H1 (cell line): ENCODE data around the gene CRACDL. TPM values are rescaled to one million over a fixed set of nuclear protein-coding genes. Genes with fewer than 3 reads are reported as not detected.

ENCODE experiments used
- BACH1 ChIP-seq: IDR thresholded peaks from 2 replicates; pipeline ENCODE4 v1.6.1; 2012; ENCODE audit warnings: low read length, improper control_type of control experiment
- BCL11A ChIP-seq, 2 experiments: IDR thresholded peaks; one replicate each; pipeline ENCODE4 v1.6.1; 2011; ENCODE audit warnings: low read depth in 2 of 2, low read length in 2 of 2, mild to moderate bottlenecking in 2 of 2
- CBX5 ChIP-seq: fragments of 300-800, 300-1000 bp; sonication (generic); IDR thresholded peaks from 2 replicates; pipeline ENCODE4 v1.7.1; 2016; ENCODE audit warnings: antibody characterized with exemption, low read length, low read depth
- KDM5A ChIP-seq: fragments of 200-600 bp; IDR thresholded peaks from 2 replicates; pipeline ENCODE4 v1.7.1; 2012; ENCODE audit warnings: mild to moderate bottlenecking, low read length, inconsistent platforms, mixed read lengths
- SP1 ChIP-seq: IDR thresholded peaks from 2 replicates; pipeline ENCODE4 v1.6.1; 2011; ENCODE audit warnings: low read depth, low read length
- TAF1 ChIP-seq: IDR thresholded peaks from 2 replicates; pipeline ENCODE4 v1.6.1; 2011; ENCODE audit warnings: mild to moderate bottlenecking, low read depth, low read length
- TAF7 ChIP-seq: optimal IDR thresholded peaks from 2 replicates; pipeline ENCODE3; 2011; ENCODE audit warnings: low read depth, mild to moderate bottlenecking, inconsistent platforms, low read length, moderate library complexity, borderline replicate concordance
- YY1 ChIP-seq: IDR thresholded peaks from 2 replicates; pipeline ENCODE4 v1.6.1; 2011; ENCODE audit warnings: low read depth, mild to moderate bottlenecking, low read length
- polyA plus RNA-seq, 7 experiments: library from polyadenylated mRNA; depleted of rRNA in 3 of 7; stranded (reverse) in 5 of 7; unstranded in 2 of 7; fragments of >200 nt in 5 of 7; fragments of 200-250 nt in 2 of 7; gene quantifications; 1 replicate in 5 of 7; 2 replicates in 1 of 7; 4 replicates in 1 of 7; pipeline versions ENCODE4 v1.2.1 to v1.2.3, GENCODE V29; 2011 to 2013; ENCODE audit warnings: missing spikeins in 2 of 7, mixed read lengths in 2 of 7
- total RNA-seq: library from RNA; stranded (reverse); fragmentation: NEBNext Ultra II Directional; extraction: Animal tissue kit (Norgen Biotek cat#: 25700); gene quantifications from 2 replicates; pipeline ENCODE4 v1.2.1, GENCODE V29; 2021
- TF ChIP-seq, protein P1 (sequence below): fragments of 300-600 bp; sonication (generic); IDR thresholded peaks from 2 replicates; pipeline ENCODE4 v1.7.1; 2012; ENCODE audit warnings: low read length, moderate library complexity, mild to moderate bottlenecking, inconsistent platforms; ENCODE audit not compliant: insufficient replicate concordance
- TF ChIP-seq, protein P2 (sequence below): IDR thresholded peaks from 2 replicates; pipeline ENCODE4 v1.6.1; 2012; ENCODE audit warnings: inconsistent platforms

Gene CRACDL
- total and polyA plus RNA-seq, 2 of the 8 experiments (the other 6 are each of a cell fraction or from before 2014, with no cell fraction given): 0.07 to 0.38 TPM

DNA sequence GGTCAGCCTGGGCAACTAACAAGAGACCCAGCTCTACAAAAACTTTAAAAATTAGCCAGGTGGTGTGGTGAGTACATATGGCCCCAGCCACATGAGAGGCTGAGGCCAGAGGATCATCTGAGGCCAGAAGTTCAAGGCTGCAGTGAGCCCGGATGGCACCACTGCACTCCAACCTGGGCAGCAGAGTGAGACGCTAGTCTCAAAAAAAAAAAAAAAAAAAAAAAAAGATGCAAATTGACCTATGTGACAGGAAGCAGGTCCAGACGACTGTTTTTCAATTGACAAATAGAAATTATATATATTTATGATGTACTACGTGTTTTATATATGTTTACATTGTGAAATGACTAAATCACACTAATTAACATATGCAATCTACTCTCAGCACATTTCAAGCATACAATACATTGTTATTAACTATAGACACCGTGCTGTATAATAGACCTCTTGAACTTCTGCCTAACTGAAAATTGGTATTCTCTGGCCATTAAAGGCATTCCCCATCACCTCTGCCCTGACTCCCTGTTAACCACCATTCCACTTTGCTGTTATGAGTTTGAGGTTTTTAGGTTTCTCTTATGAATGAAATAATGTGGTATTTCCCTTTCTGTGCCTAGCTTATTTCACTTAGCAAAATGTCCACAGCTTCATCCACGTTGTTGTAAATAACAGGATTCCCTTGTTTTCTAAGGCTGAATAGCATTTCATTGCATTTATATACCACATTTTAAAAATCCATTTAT lies 172.6 kb downstream of the CRACDL start (continued):
- TF ChIP-seq, protein P1, sequence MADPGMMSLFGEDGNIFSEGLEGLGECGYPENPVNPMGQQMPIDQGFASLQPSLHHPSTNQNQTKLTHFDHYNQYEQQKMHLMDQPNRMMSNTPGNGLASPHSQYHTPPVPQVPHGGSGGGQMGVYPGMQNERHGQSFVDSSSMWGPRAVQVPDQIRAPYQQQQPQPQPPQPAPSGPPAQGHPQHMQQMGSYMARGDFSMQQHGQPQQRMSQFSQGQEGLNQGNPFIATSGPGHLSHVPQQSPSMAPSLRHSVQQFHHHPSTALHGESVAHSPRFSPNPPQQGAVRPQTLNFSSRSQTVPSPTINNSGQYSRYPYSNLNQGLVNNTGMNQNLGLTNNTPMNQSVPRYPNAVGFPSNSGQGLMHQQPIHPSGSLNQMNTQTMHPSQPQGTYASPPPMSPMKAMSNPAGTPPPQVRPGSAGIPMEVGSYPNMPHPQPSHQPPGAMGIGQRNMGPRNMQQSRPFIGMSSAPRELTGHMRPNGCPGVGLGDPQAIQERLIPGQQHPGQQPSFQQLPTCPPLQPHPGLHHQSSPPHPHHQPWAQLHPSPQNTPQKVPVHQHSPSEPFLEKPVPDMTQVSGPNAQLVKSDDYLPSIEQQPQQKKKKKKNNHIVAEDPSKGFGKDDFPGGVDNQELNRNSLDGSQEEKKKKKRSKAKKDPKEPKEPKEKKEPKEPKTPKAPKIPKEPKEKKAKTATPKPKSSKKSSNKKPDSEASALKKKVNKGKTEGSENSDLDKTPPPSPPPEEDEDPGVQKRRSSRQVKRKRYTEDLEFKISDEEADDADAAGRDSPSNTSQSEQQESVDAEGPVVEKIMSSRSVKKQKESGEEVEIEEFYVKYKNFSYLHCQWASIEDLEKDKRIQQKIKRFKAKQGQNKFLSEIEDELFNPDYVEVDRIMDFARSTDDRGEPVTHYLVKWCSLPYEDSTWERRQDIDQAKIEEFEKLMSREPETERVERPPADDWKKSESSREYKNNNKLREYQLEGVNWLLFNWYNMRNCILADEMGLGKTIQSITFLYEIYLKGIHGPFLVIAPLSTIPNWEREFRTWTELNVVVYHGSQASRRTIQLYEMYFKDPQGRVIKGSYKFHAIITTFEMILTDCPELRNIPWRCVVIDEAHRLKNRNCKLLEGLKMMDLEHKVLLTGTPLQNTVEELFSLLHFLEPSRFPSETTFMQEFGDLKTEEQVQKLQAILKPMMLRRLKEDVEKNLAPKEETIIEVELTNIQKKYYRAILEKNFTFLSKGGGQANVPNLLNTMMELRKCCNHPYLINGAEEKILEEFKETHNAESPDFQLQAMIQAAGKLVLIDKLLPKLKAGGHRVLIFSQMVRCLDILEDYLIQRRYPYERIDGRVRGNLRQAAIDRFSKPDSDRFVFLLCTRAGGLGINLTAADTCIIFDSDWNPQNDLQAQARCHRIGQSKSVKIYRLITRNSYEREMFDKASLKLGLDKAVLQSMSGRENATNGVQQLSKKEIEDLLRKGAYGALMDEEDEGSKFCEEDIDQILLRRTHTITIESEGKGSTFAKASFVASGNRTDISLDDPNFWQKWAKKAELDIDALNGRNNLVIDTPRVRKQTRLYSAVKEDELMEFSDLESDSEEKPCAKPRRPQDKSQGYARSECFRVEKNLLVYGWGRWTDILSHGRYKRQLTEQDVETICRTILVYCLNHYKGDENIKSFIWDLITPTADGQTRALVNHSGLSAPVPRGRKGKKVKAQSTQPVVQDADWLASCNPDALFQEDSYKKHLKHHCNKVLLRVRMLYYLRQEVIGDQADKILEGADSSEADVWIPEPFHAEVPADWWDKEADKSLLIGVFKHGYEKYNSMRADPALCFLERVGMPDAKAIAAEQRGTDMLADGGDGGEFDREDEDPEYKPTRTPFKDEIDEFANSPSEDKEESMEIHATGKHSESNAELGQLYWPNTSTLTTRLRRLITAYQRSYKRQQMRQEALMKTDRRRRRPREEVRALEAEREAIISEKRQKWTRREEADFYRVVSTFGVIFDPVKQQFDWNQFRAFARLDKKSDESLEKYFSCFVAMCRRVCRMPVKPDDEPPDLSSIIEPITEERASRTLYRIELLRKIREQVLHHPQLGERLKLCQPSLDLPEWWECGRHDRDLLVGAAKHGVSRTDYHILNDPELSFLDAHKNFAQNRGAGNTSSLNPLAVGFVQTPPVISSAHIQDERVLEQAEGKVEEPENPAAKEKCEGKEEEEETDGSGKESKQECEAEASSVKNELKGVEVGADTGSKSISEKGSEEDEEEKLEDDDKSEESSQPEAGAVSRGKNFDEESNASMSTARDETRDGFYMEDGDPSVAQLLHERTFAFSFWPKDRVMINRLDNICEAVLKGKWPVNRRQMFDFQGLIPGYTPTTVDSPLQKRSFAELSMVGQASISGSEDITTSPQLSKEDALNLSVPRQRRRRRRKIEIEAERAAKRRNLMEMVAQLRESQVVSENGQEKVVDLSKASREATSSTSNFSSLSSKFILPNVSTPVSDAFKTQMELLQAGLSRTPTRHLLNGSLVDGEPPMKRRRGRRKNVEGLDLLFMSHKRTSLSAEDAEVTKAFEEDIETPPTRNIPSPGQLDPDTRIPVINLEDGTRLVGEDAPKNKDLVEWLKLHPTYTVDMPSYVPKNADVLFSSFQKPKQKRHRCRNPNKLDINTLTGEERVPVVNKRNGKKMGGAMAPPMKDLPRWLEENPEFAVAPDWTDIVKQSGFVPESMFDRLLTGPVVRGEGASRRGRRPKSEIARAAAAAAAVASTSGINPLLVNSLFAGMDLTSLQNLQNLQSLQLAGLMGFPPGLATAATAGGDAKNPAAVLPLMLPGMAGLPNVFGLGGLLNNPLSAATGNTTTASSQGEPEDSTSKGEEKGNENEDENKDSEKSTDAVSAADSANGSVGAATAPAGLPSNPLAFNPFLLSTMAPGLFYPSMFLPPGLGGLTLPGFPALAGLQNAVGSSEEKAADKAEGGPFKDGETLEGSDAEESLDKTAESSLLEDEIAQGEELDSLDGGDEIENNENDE: no peak
- TF ChIP-seq, protein P2, sequence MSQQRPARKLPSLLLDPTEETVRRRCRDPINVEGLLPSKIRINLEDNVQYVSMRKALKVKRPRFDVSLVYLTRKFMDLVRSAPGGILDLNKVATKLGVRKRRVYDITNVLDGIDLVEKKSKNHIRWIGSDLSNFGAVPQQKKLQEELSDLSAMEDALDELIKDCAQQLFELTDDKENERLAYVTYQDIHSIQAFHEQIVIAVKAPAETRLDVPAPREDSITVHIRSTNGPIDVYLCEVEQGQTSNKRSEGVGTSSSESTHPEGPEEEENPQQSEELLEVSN: no peak
- no peak for TF ChIP-seq YY1
- TF ChIP-seq SP1: no peak
- TF ChIP-seq BCL11A (IDR thresholded peaks at IDR 0.05; ENCODE audit: low read depth in 2 of 2, low read length in 2 of 2): no peak
- no peak for TF ChIP-seq KDM5A
- no peak for TF ChIP-seq TAF1
- no peak for TF ChIP-seq CBX5
- TF ChIP-seq TAF7: no peak
- TF ChIP-seq BACH1: no peak
